SIG-M5 treated with dmso at 0.1 percent for 504 hours (cell line): Measurements from ENCODE around the gene STX3.

ENCODE experiments used
- DNase-seq: peaks from one replicate; lab custom pipeline; 2025; ENCODE audit not compliant: unreplicated experiment; lab: John Stamatoyannopoulos, UW

Gene STX3

GRCh38 chr11:59754859-59755700 lies at the start of gene STX3:
STX3 (plus strand) TSS chr11:59755376; CDS start chr11:59755606, 230 bp downstream.
- peak; percentile 71 for DNase-seq

DNA sequence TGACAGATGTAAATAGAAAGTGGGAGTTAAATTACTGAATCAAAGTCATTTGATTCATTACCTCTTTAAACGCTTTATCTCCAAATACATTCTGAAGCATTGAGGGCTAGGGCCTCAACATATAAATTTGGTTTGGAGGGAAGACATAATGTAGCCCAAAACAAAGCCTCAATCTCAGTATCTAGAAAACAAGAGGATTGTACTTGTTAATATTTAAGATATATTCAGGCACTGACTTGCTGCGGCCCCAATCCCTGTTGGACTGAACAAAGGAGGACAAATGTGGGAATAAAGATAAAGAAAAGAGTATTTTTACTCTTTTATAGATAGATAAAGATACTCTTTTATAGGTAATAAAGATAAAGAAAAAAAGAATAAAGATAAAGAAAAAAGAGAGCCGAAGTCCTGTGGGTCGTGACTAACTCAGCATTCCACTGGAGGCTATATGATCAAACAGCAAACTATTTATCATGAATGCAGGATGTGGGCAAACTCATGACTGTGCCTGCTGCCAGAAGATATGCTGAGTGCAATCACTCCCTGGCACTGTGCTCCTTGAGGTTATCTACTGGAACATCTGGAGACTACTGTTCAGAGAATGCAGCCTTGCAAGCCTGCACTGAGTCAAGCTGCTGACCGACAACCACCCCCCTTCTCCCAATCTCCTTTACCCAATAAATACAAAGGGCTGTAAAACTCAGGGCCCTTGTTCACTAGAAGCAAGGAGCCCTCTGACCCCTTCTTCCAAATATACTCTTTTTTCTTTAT lies 48.5 kb upstream of the STX3 start:
- no peak for DNase-seq

DNA sequence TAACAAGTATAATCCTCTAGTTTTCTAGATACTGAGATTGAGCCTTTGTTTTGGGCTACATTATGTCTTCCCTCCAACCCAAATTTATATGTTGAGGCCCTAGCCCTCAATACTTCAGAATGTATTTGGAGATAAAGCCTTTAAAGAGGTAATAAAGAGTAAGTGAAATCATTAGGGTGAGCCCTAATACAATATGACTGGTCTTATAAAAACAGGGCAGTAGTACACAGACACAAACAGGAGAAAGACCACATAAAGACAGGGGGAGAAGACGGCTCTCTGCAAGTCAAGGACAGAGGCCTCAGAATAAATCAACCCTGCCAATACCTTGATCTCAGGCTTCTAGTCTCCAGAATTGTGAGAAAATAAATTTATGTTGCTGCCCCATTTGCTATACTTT lies 47.8 kb upstream of the STX3 start:
- DNase-seq: no peak

DNA sequence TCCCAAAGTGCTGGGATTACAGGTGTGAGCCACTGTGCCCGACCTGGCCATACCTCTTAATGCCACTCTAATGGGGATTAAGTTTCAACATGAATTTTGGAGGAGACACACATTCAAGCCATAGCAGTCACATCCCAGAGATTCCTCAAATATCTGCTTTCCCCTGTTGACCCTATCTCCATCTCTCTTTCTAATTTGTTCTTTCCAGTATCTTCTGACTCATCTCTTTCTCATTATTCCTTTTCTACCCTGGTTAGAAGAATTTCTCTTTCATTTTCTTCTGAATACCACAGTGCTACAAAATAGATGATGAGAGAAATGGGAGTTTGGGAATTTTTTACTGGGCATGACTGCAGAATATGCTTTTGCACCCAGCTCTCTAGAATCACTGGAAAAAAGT lies 46.6 kb upstream of the STX3 start:
- DNase-seq: no peak

DNA sequence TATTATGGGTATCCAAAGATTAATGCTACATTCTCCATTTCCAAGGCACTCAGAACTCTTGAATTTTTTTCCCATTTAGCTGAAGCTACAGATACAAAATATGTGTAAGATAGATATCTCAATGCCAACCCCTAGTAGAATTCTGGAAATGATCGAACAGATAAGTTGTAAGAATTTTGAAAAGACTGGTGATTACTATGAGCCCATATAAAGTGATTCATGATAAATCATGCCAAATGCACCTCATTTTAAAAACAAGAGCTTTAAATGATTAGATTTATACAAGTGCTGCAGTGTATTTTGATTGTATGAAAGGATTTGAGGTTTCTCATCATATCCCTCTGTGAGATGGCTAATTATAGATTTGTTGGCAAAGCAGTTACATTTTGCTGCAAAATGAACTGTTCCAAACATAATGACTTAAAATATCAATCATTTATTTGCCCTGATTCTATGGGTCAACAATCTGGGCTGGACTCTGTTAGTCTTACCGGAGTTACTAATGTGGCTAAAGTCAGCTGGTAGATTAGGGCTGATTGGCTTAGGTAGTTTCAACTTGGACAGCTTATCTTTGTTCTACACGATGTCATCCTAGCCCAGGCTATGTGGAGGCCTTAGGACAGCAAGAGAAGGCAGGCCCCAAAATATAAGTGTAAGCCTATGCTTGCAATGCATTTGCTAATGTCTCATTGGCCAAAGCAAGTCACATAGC lies 44.9 kb upstream of the STX3 start:
- DNase-seq: no peak

- DNase-seq: no peak
Measured at GRCh38 chr11:59713745-59714144, 41.4 kb upstream of the STX3 start, which contains the start of gene OR10V1. OR10V1 (minus strand) TSS chr11:59713845; CDS start chr11:59713845, 0 bp downstream.

GRCh38 chr11:59716051-59716450 lies 39.1 kb upstream of the STX3 start:
- no peak for DNase-seq

- DNase-seq: no peak
Measured at GRCh38 chr11:59719556-59719955, 35.6 kb upstream of the STX3 start.

- no peak for DNase-seq
Measured at GRCh38 chr11:59724066-59724465, 31.1 kb upstream of the STX3 start.

- DNase-seq: no peak
Measured at GRCh38 chr11:59727426-59727825, 27.8 kb upstream of the STX3 start.

- no peak for DNase-seq
Measured at GRCh38 chr11:59728154-59728553, 27.0 kb upstream of the STX3 start.

- peak; percentile 21 for DNase-seq
Measured at GRCh38 chr11:59728913-59729312, 26.3 kb upstream of the STX3 start.

DNA sequence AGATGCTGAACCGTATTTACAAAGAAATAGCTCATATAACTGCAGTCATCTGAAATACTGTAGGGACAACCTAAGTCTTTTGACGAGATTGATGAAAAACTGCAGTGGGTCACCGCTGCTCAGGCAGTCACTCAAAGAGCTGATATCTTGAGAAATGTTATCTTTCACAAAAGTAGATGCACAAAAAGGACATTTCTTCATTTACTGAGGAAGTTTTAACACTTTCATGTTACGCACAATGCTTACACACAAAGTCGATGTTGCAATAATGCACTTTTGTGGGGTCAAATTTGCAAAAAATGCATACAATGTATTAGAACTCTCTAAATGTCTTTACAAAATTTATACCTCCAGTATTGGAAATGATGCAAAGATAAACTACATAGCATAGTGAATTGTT lies 25.3 kb upstream of the STX3 start:
- DNase-seq: peak; percentile 5

- DNase-seq: no peak
Measured at GRCh38 chr11:59730896-59731565, 24.1 kb upstream of the STX3 start.

GRCh38 chr11:59746111-59746510 lies 9.1 kb upstream of the STX3 start:
- DNase-seq: no peak

GRCh38 chr11:59753650-59754493 lies 1.3 kb upstream of the STX3 start:
- DNase-seq: peak; percentile 69

DNA sequence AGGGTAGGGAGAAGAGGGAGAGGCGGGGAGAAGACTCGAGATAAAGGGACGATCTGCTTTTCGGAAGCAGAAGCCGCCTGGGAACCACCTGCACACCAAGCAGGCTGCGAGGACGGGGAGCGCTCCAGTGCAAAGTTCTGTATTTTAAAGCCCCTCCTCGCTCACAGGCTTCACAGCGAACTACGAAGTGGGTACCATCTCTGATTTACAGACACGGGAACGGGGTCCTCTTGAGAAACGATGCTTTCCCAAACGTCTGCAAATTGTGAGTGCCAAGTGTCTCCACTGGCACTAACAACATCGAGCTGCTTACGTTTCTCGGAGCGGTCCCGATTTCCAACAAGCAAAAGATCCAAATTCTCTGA lies 700 bp upstream of the STX3 start:
- peak; percentile 47 for DNase-seq

DNA sequence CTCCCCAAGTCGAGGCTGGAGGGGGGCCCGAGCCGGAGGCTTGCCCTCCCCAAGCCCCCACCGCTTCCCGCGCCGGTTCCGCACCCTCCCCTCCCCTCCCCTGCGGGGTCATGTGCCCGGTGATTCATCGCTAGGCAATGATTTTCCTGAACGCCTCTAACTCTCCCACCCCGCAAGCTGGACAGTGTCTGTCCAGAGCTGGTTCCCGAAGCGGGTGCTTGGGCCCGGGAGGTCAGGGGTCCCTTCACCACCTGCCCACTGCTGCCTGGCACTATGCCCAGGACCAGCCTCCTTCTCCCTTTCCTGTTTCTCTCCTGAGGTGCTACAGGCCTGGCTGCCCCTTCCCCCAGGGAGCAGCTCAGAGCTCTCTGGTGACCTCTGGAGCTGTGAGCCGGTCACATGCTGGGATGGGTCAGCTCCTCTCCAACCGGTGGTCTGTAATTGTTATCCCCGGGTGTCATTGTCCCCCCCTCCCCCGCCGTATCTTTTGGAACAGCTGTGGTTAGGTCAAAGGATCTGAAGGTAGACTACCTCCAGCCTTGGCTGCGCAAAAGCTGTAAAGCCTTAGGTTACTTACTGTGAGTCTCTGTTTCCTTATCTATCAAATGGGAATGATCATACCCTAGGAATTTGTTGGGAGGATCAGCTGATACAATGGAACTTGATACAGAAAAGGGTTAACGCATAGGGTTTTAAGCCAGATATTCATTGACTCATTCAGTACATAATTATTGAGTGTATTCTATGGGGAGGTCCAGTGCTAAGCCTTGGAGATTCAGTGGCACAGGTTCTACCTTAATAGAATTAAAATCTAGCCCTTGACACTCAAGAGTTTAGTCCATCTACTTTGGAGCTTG lies 753 bp downstream of the STX3 start:
- DNase-seq: peak; percentile 40

DNA sequence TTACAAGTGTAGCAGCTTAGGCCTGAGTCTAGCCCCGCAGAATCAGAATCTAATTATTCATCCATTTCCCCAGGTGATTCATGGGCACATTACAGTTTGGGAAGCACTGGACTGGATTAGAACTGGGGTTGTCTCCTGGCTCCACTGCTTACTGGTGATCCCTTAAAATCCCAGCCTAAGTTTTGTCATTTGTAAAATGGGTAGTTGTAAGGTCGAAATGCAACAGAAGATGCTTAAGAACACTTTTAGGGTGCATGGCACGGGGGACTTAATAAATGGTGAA lies 1.3 kb downstream of the STX3 start:
- no peak for DNase-seq
